Measurements from ENCODE around the gene TTLL9. TPM values are rescaled to one million over a fixed set of nuclear protein-coding genes. Genes with fewer than 3 reads are reported as not detected.

TTLL9 gene
- polyA plus RNA-seq, 3 donors = 0.21 TPM; not detected in 2

DNA sequence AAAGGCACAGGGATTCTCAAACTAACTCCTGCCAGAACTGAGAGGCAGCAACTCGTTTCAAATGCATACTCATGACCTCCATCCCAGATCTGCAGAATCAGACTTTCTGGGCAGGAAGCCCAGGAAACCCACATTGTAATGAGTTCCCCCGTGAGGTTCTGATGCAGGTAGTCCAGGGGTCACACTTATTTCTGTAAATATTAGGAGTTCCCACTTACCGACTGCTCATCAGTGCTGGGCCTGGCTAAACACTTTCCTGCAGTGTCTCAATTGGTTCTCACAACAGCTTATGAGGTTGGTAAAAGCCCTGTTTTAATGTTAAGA is 11.7 kb upstream of the TTLL9 start:
- WGBS (ENCODE audit: insufficient coverage) = 0% methylated on average over 1 of the region's 3 CpGs

DNA sequence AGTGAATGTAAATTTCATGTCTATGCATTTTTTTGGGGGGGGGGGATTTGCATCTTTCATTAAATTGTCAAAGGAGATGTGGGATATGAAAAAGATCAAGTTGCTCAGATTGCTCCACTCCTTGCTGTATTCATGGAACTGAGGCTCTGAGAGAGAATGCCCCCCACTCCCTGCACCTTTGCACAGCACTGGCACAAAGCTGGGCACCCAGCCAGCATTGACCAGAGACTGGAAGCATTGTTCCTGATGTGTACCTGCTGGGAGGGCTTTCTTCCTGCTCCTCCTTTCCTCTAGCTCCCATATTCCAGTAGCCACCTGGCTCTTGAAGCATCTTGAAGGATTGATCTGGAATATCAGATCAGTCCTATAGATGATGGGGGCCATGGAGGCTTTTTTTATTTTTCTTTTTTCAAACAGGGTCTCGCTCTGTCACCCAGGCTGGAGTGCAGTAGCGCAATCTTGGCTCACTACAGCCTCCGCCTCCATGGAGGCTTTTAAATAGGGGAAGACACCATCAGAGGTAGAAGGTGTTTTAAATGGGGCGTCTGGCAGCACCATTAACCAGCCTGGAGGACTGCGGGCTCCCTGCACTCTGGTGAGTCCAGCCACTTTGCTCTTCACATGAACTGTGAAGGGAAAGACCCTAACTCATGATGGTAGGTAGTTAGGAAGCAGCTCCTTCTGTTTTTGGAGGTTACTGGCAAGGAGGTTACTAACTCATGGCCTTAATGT is 11.0 kb upstream of the TTLL9 start:
- Mint-ChIP-seq H3K27me3 (ENCODE audit: low read depth in 3 of 3) (peaks cover 35 to 39% (median 35%) of the 10 kb centered on the region in 3 donors), H3K4me3 (peak overlapping the region in 1 of 2 donors; percentile 28), H3K36me3 (peaks cover 0 to 3% of the 10 kb centered on the region in 2 donors), H3K4me1 (peaks cover 16% of the 10 kb centered on the region), H3K27ac (no peak overlapping the region), H3K9me3 (peaks cover 0 to 9% (median 0%) of the 10 kb centered on the region in 7 donors)
- no peaks in the 10 kb centered on the region for H3K36me3 ChIP-seq (replicated peaks in 1 of 2; ENCODE audit: control insufficient read depth in 1 of 2, insufficient read depth in 2 of 2, low read length in 2 of 2)
- H3K4me2 ChIP-seq (replicated peaks; ENCODE audit: extremely low read depth, low read length, poor library complexity, severe bottlenecking) = no peak overlapping the region
- H3K27me3 ChIP-seq (ENCODE audit: control insufficient read depth in 2 of 2, insufficient read depth in 2 of 2, low read length in 2 of 2) = peaks cover 24 to 33% of the 10 kb centered on the region in 2 donors
- H3K9me3 ChIP-seq (replicated peaks in 1 of 2; ENCODE audit: control insufficient read depth in 1 of 2, insufficient read depth in 1 of 2, low read length in 2 of 2) = peaks cover 0 to 7% of the 10 kb centered on the region in 2 donors
- no peak overlapping the region for H3K9ac ChIP-seq (ENCODE audit: insufficient read depth, low read length, poor library complexity, severe bottlenecking)
- no peaks in the 10 kb centered on the region for H3K79me2 ChIP-seq (ENCODE audit: insufficient read depth, low read length)
- peaks cover 11 to 22% of the 10 kb centered on the region in 2 donors for H3K4me1 ChIP-seq (ENCODE audit: control insufficient read depth in 1 of 2, insufficient read depth in 2 of 2, low read length in 2 of 2)
- no peaks in the 10 kb centered on the region for H4K20me1 ChIP-seq (ENCODE audit: insufficient read depth, low read length)
- 90% methylated on average over 2 of the region's 5 CpGs for WGBS (ENCODE audit: insufficient coverage)
- no peak overlapping the region for H2AFZ ChIP-seq (ENCODE audit: insufficient read depth, low read depth, low read length, poor library complexity, severe bottlenecking)
- no peak overlapping the region for H3K27ac ChIP-seq (ENCODE audit: low read depth in 1 of 2, low read length in 2 of 2)
- H3K4me3 ChIP-seq (replicated peaks in 1 of 3; ENCODE audit: low read depth in 2 of 3, low read length in 3 of 3) = no peak overlapping the region
- TF ChIP-seq, protein P1, sequence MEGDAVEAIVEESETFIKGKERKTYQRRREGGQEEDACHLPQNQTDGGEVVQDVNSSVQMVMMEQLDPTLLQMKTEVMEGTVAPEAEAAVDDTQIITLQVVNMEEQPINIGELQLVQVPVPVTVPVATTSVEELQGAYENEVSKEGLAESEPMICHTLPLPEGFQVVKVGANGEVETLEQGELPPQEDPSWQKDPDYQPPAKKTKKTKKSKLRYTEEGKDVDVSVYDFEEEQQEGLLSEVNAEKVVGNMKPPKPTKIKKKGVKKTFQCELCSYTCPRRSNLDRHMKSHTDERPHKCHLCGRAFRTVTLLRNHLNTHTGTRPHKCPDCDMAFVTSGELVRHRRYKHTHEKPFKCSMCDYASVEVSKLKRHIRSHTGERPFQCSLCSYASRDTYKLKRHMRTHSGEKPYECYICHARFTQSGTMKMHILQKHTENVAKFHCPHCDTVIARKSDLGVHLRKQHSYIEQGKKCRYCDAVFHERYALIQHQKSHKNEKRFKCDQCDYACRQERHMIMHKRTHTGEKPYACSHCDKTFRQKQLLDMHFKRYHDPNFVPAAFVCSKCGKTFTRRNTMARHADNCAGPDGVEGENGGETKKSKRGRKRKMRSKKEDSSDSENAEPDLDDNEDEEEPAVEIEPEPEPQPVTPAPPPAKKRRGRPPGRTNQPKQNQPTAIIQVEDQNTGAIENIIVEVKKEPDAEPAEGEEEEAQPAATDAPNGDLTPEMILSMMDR (IDR thresholded peaks at IDR 0.05) = no peak
- intact Hi-C loops (cut with micrococcal nuclease) = loop anchor here in 1 of 2 donors (10.0 kb wide), 1 partner anchor 235 kb away; no protein-coding TSS in a partner anchor
- DNase-seq = no peak

More for the DNA sequence above, 11.7 kb upstream of the TTLL9 start:
- Mint-ChIP-seq H3K4me3 (no peak overlapping the region), H3K36me3 (peaks cover 0 to 3% of the 10 kb centered on the region in 2 donors), H3K27me3 (ENCODE audit: low read depth in 3 of 3) (peaks cover 35 to 39% (median 36%) of the 10 kb centered on the region in 3 donors), H3K9me3 (peaks cover 0 to 9% (median 0%) of the 10 kb centered on the region in 7 donors), H3K4me1 (peaks cover 16% of the 10 kb centered on the region), H3K27ac (no peak overlapping the region)
- H3K9me3 ChIP-seq (replicated peaks in 1 of 2; ENCODE audit: control insufficient read depth in 1 of 2, insufficient read depth in 1 of 2, low read length in 2 of 2) = peaks cover 0 to 7% of the 10 kb centered on the region in 2 donors
- H3K4me2 ChIP-seq (replicated peaks; ENCODE audit: extremely low read depth, low read length, poor library complexity, severe bottlenecking) = no peak overlapping the region
- no peaks in the 10 kb centered on the region for H3K36me3 ChIP-seq (replicated peaks in 1 of 2; ENCODE audit: control insufficient read depth in 1 of 2, insufficient read depth in 2 of 2, low read length in 2 of 2)
- H4K20me1 ChIP-seq (ENCODE audit: insufficient read depth, low read length) = no peaks in the 10 kb centered on the region
- H2AFZ ChIP-seq (ENCODE audit: insufficient read depth, low read depth, low read length, poor library complexity, severe bottlenecking) = no peak overlapping the region
- no peaks in the 10 kb centered on the region for H3K79me2 ChIP-seq (ENCODE audit: insufficient read depth, low read length)
- H3K4me3 ChIP-seq (replicated peaks in 1 of 3; ENCODE audit: low read depth in 2 of 3, low read length in 3 of 3) = no peak overlapping the region
- H3K4me1 ChIP-seq (ENCODE audit: control insufficient read depth in 1 of 2, insufficient read depth in 2 of 2, low read length in 2 of 2) = peaks cover 11 to 22% of the 10 kb centered on the region in 2 donors
- no peak overlapping the region for H3K9ac ChIP-seq (ENCODE audit: insufficient read depth, low read length, poor library complexity, severe bottlenecking)
- no peak for DNase-seq
- TF ChIP-seq, protein P1 (IDR thresholded peaks at IDR 0.05) = no peak
- intact Hi-C loops (cut with micrococcal nuclease) = loop anchor here in 1 of 2 donors (10.0 kb wide), 1 partner anchor 236 kb away; no protein-coding TSS in a partner anchor
- H3K27ac ChIP-seq (ENCODE audit: low read depth in 1 of 2, low read length in 2 of 2) = no peak overlapping the region
- peaks cover 24 to 33% of the 10 kb centered on the region in 2 donors for H3K27me3 ChIP-seq (ENCODE audit: control insufficient read depth in 2 of 2, insufficient read depth in 2 of 2, low read length in 2 of 2)

Measured in CD14-positive monocyte (primary cell).